HUES6 (cell line): ENCODE data around the gene PAPOLG.

Experiments used
- H3K27ac ChIP-seq: 2 replicates; pipeline ENCODE4 v1.7.0; 2013; ENCODE audit warnings: low read depth, mild to moderate bottlenecking, low read length, inconsistent platforms
- H3K27me3 ChIP-seq: 2 replicates; pipeline ENCODE4 v1.6.1; 2013; ENCODE audit warnings: low read length; ENCODE audit not compliant: control insufficient read depth, insufficient read depth
- H3K36me3 ChIP-seq: 2 replicates; pipeline ENCODE4 v1.6.1; 2013; ENCODE audit warnings: low read length; ENCODE audit not compliant: control insufficient read depth, insufficient read depth
- H3K4me1 ChIP-seq: 2 replicates; pipeline ENCODE4 v1.6.1; 2013; ENCODE audit warnings: low read length; ENCODE audit not compliant: control insufficient read depth, insufficient read depth
- H3K4me3 ChIP-seq: 2 replicates; pipeline ENCODE4 v1.5.1; 2013; ENCODE audit warnings: low read depth, low read length
- H3K9ac ChIP-seq: one replicate; pipeline ENCODE4 v1.6.1; 2013; ENCODE audit warnings: mild to moderate bottlenecking, low read length
- H3K9me3 ChIP-seq: 2 replicates; pipeline ENCODE4 v1.6.1; 2013; ENCODE audit warnings: low read depth, low read length; ENCODE audit not compliant: control insufficient read depth, insufficient read depth

PAPOLG gene

GRCh38 chr2:60738679-60739078 is 17.4 kb upstream of the PAPOLG start:
- Histone ChIP-seq H3K9ac (no peak overlapping the region), H3K27me3 (peaks cover 26% of the 10 kb centered on the region), H3K4me1 (peaks cover 23% of the 10 kb centered on the region), H3K4me3 (no peak overlapping the region), H3K27ac (no peak overlapping the region), H3K9me3 (no peaks in the 10 kb centered on the region), H3K36me3 (no peaks in the 10 kb centered on the region)

GRCh38 chr2:60739156-60739555 is 16.9 kb upstream of the PAPOLG start:
- Histone ChIP-seq H3K9ac (no peak overlapping the region), H3K27ac (no peak overlapping the region), H3K4me1 (peaks cover 26% of the 10 kb centered on the region), H3K9me3 (no peaks in the 10 kb centered on the region), H3K27me3 (peaks cover 30% of the 10 kb centered on the region), H3K4me3 (no peak overlapping the region), H3K36me3 (no peaks in the 10 kb centered on the region)

- Histone ChIP-seq H3K9me3 (no peaks in the 10 kb centered on the region), H3K27ac (no peak overlapping the region), H3K4me1 (peaks cover 22% of the 10 kb centered on the region), H3K27me3 (peaks cover 29% of the 10 kb centered on the region), H3K36me3 (no peaks in the 10 kb centered on the region), H3K9ac (no peak overlapping the region), H3K4me3 (no peak overlapping the region)
These were observed 14.5 kb upstream of the PAPOLG start for GRCh38 chr2:60741576-60741975.

GRCh38 chr2:60742419-60742818 is 13.6 kb upstream of the PAPOLG start:
- no peak overlapping the region for H3K27ac ChIP-seq
- H3K4me1 ChIP-seq: peaks cover 22% of the 10 kb centered on the region
- H3K27me3 ChIP-seq: peaks cover 29% of the 10 kb centered on the region
- no peaks in the 10 kb centered on the region for H3K9me3 ChIP-seq
- no peaks in the 10 kb centered on the region for H3K36me3 ChIP-seq
- H3K9ac ChIP-seq: no peak overlapping the region
- no peak overlapping the region for H3K4me3 ChIP-seq

- peaks cover 29% of the 10 kb centered on the region for H3K27me3 ChIP-seq
- H3K4me3 ChIP-seq: no peak overlapping the region
- H3K9ac ChIP-seq: no peak overlapping the region
- peaks cover 21% of the 10 kb centered on the region for H3K4me1 ChIP-seq
- H3K9me3 ChIP-seq: no peaks in the 10 kb centered on the region
- H3K27ac ChIP-seq: no peak overlapping the region
- H3K36me3 ChIP-seq: no peaks in the 10 kb centered on the region
These were observed 10.7 kb upstream of the PAPOLG start for GRCh38 chr2:60745330-60745729.

GRCh38 chr2:60745761-60746160 is 10.3 kb upstream of the PAPOLG start:
- peaks cover 17% of the 10 kb centered on the region for H3K4me1 ChIP-seq
- H3K27me3 ChIP-seq: peaks cover 29% of the 10 kb centered on the region
- no peaks in the 10 kb centered on the region for H3K36me3 ChIP-seq
- no peak overlapping the region for H3K9ac ChIP-seq
- no peak overlapping the region for H3K4me3 ChIP-seq
- no peak overlapping the region for H3K27ac ChIP-seq
- no peaks in the 10 kb centered on the region for H3K9me3 ChIP-seq

- H3K27me3 ChIP-seq: peaks cover 29% of the 10 kb centered on the region
- H3K9ac ChIP-seq: no peak overlapping the region
- H3K36me3 ChIP-seq: no peaks in the 10 kb centered on the region
- H3K4me3 ChIP-seq: no peak overlapping the region
- H3K9me3 ChIP-seq: no peaks in the 10 kb centered on the region
- no peak overlapping the region for H3K27ac ChIP-seq
- peaks cover 15% of the 10 kb centered on the region for H3K4me1 ChIP-seq
These were observed 9.8 kb upstream of the PAPOLG start for GRCh38 chr2:60746318-60746717.

- H3K9ac ChIP-seq: no peak overlapping the region
- no peak overlapping the region for H3K27ac ChIP-seq
- H3K4me3 ChIP-seq: no peak overlapping the region
- no peaks in the 10 kb centered on the region for H3K9me3 ChIP-seq
- peaks cover 48% of the 10 kb centered on the region for H3K36me3 ChIP-seq
- H3K27me3 ChIP-seq: no peaks in the 10 kb centered on the region
- H3K4me1 ChIP-seq: peaks cover 10% of the 10 kb centered on the region; the same call in 1 of the 2 replicates
These were observed 3.6 kb downstream of the PAPOLG start for GRCh38 chr2:60759654-60760053.

GRCh38 chr2:60764736-60765534 is 8.9 kb downstream of the PAPOLG start:
- H3K9ac ChIP-seq: no peak overlapping the region
- no peak overlapping the region for H3K27ac ChIP-seq
- no peak overlapping the region for H3K4me3 ChIP-seq
- H3K36me3 ChIP-seq: peaks cover 90% of the 10 kb centered on the region
- no peaks in the 10 kb centered on the region for H3K4me1 ChIP-seq
- no peaks in the 10 kb centered on the region for H3K27me3 ChIP-seq
- no peaks in the 10 kb centered on the region for H3K9me3 ChIP-seq

- H3K36me3 ChIP-seq: peaks cover 90% of the 10 kb centered on the region
- no peak overlapping the region for H3K9ac ChIP-seq
These were observed 10.2 kb downstream of the PAPOLG start for GRCh38 chr2:60766283-60766682.

GRCh38 chr2:60771508-60771907 is 15.4 kb downstream of the PAPOLG start:
- Histone ChIP-seq H3K9me3 (no peaks in the 10 kb centered on the region), H3K9ac (no peak overlapping the region), H3K36me3 (peaks cover 88% of the 10 kb centered on the region), H3K27me3 (no peaks in the 10 kb centered on the region), H3K4me1 (no peaks in the 10 kb centered on the region), H3K4me3 (no peak overlapping the region), H3K27ac (no peak overlapping the region)

More at GRCh38 chr2:60766283-60766682, 10.2 kb downstream of the PAPOLG start:
- Histone ChIP-seq H3K4me1 (no peaks in the 10 kb centered on the region), H3K4me3 (no peak overlapping the region), H3K9me3 (no peaks in the 10 kb centered on the region), H3K27me3 (no peaks in the 10 kb centered on the region), H3K27ac (no peak overlapping the region)
